ENCODE measurements around the gene CD79B.
A peak's percentile ranks its signal among the peaks of the same experiment; 100 is the strongest.

Gene CD79B

GRCh38 chr17:63931981-63932561, at the start of gene CD79B:
TSS of gene CD79B (minus strand) at chr17:63932331. CDS start at chr17:63932261, 70 bp downstream.
- peak; percentile 49 for DNase-seq (ENCODE audit: low read depth)
- TF ChIP-seq, protein P1, sequence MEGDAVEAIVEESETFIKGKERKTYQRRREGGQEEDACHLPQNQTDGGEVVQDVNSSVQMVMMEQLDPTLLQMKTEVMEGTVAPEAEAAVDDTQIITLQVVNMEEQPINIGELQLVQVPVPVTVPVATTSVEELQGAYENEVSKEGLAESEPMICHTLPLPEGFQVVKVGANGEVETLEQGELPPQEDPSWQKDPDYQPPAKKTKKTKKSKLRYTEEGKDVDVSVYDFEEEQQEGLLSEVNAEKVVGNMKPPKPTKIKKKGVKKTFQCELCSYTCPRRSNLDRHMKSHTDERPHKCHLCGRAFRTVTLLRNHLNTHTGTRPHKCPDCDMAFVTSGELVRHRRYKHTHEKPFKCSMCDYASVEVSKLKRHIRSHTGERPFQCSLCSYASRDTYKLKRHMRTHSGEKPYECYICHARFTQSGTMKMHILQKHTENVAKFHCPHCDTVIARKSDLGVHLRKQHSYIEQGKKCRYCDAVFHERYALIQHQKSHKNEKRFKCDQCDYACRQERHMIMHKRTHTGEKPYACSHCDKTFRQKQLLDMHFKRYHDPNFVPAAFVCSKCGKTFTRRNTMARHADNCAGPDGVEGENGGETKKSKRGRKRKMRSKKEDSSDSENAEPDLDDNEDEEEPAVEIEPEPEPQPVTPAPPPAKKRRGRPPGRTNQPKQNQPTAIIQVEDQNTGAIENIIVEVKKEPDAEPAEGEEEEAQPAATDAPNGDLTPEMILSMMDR (IDR thresholded peaks at IDR 0.05; ENCODE audit: low read depth, low read length, missing control alignments), result no peak
- H3K4me3 ChIP-seq (ENCODE audit: low read depth, low read length), result peak within 1 kb of the TSS; percentile 75

DNA sequence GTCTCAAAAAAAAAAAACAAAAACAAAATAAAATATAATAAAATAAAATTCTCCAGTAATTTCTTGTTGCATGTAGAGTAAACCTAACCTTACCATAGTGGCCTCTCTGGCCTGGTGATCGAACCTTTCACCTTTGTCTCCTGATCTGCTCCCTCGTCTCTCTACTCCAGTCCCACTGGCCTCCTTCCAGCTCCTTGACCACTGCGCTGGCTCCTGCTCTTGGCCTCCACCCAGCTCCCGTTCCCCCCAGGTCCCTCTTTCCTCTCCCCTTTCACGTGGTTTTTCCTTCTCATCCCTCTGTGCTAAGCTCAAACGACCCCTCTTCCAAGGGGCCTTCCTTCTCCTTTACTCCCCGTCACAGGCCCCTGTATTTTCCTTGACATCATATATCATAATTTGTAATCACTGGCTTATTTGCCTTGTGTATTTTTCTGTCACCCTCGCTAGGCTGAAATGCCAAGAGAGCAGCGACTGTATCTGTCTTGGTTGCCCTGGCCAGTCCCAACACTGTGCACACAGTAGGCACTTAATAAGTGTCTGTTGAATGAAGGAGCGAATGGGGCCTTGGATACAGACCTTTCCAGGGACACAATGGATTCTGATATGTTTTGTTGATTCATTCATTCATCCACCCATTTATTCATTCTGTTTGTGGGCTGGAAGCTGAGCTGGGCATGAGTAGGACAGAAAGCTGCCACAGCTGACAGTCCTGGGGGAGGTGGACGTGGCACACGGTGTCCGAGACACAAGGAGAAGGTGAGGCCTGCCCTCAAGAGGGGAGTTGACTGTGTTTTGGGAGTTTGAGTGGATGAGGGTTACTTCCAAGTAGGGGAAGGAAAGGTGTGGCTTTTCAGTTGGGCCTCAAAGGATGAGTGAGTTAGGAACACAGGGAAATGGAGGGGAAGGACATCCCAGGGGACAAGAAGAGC, 46.4 kb upstream of the CD79B start:
- TF ChIP-seq, protein P1 (IDR thresholded peaks at IDR 0.05; ENCODE audit: low read depth, low read length, missing control alignments), result no peak
- no peak overlapping the region for H3K4me3 ChIP-seq (ENCODE audit: low read depth, low read length)
- DNase-seq (ENCODE audit: low read depth), result no peak

DNA sequence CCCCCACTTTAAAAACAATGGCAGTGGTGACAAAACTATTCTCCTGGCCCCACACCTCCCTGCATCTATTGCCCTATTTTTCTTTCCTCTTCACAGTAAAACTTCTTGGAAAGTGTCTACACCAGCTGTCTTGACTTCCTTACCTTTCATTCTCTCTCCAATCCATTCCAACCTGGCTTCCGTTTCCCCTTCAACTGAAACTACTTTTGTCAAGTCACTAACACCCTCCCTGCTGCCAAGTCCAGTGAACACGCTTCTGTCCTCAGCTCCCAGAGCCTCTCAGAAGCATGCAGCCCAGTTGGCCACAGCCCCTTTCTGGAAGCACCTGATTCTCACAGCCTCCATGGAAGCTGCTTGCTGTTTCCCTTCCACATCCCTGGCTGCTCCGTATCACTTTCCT, 44.6 kb upstream of the CD79B start:
- no peak for DNase-seq (ENCODE audit: low read depth)
- TF ChIP-seq, protein P1 (IDR thresholded peaks at IDR 0.05; ENCODE audit: low read depth, low read length, missing control alignments), result no peak
- no peak overlapping the region for H3K4me3 ChIP-seq (ENCODE audit: low read depth, low read length)

GRCh38 chr17:63975541-63976092, 43.5 kb upstream of the CD79B start:
- TF ChIP-seq, protein P1 (IDR thresholded peaks at IDR 0.05; ENCODE audit: low read depth, low read length, missing control alignments), result no peak
- no peak overlapping the region for H3K4me3 ChIP-seq (ENCODE audit: low read depth, low read length)
- no peak for DNase-seq (ENCODE audit: low read depth)

DNA sequence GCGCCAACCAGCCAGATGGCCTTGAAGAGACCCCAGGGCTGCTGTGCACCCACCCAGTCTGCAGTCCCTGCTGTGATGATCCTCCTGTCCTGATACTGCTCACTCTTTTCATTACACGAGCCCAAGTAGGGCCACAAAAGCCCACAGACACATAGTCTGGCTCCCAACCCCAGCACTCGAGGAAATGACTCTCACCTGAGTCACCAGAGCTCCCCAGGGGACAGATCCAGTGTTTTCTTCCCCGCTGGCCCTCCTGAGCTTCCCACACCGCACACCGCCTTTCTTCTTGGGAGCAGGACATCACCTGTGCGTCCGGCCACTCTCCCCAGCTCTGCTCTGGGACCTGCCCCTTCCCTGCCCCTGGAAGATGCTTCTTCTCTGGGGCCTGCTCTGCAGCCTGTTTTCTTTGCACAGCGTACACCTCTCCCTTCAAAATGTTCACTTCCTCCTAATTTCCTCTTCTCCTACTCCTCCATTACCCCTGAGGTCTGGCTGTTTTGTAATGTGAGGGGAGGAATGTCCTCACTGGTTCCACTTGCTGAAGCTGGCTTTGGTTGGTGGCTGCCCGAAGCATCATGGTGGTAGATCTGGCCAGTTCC, 42.6 kb upstream of the CD79B start:
- no peak overlapping the region for H3K4me3 ChIP-seq (ENCODE audit: low read depth, low read length)
- DNase-seq (ENCODE audit: low read depth), result no peak
- TF ChIP-seq, protein P1 (IDR thresholded peaks at IDR 0.05; ENCODE audit: low read depth, low read length, missing control alignments), result no peak

GRCh38 chr17:63973930-63974593, 41.9 kb upstream of the CD79B start:
- TF ChIP-seq, protein P1 (IDR thresholded peaks at IDR 0.05; ENCODE audit: low read depth, low read length, missing control alignments), result no peak
- H3K4me3 ChIP-seq (ENCODE audit: low read depth, low read length), result no peak overlapping the region
- no peak for DNase-seq (ENCODE audit: low read depth)
